GM21737 (cell line): ENCODE results near the gene NOL4L.
A peak's percentile ranks its signal among the peaks of the same experiment; 100 is the strongest.

ENCODE experiments used
- ATAC-seq: cut with Tn5 transposase; IDR thresholded peaks from one replicate; pipeline ENCODE4 v1.9.1; 2021; ENCODE audit warnings: mild to moderate bottlenecking, moderate library complexity; ENCODE audit not compliant: unreplicated experiment

NOL4L gene, protein sequence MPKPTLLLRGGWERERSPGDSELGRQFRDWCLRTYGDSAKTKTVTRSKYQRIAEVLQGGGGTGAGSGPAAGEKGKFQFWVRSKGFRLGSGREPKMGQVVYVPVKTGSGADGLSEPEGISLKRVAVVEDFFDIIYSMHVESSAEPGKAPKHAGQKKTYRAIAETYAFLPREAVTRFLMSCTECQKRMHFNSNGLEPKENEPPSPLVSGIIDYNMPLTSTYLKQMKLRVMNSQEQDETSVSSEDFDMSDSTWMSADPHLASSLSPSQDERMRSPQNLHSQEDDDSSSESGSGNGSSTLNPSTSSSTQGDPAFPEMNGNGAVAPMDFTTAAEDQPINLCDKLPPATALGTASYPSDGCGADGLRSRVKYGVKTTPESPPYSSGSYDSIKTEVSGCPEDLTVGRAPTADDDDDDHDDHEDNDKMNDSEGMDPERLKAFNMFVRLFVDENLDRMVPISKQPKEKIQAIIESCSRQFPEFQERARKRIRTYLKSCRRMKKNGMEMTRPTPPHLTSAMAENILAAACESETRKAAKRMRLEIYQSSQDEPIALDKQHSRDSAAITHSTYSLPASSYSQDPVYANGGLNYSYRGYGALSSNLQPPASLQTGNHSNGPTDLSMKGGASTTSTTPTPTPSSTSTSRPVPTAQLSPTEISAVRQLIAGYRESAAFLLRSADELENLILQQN

DNA sequence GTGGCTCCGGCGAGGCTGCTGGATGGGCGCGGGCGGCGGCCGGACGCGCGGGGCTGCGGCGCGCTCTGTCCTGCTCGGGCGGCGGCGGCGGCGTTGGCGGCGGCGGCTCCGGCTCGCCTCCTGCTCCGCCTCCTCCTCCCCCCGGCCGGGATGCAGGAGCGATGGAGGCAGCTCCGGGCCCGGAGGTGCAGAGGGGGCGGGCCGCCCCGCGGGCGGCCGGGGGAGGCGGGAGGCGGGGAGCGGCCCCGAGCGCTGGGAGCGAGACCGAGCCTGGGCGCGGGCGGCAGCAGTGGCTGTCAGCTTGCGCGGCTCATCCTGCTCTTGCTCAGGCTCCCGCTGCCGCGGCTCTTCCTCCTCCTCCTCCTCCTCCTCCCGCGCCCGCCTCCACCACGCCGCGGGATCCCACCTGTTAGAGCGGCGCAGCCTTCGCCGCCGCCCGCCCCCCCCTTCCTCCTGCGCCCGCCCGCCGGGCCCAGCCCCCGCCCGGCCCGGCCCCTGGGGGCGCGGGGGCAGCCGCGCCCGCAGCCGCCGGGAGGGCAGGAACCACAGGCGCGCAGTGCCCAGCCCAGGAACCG lies at the start of gene NOL4L:
Gene NOL4L, minus strand, starts transcription at position 323 of the 575 bp plus-strand sequence. CDS start 443 bp downstream, outside the sequence.
- ATAC-seq = no peak

DNA sequence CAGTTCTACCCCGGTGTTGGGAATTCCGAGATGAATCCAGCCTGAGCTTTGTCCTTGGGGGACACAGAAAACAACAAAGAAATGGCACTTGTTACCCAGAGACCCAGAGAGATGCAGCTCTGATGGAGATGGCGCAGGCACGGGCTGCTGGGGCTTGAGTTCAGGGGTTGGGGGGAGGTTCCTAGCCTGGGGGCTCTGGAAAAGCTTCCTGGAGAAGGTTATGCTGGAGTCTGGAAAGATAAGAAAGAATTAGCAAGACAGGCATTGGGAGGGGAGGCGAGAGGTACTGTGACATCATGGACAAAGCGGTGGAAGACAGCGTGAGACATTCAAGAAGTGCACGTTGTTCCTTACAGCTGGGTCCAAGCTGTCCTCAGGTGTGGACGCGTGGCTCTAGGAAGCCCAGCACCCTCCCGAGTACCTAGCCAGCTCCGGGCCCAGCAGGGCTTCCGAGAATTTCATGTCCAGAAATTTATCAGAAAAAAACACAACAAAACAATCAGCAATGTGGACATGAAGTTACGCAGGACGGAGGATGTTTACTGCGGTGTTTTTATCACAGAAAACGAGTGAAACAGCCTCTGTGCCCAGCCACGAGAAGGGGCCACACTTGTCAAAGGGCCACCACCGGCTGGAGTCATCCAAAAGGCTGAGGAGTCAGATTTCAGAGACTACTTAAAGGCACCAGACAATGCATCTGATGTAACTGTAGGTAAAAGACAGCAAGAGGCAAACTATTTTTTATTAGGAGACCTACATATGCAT lies 49.1 kb upstream of the NOL4L start:
- no peak for ATAC-seq

DNA sequence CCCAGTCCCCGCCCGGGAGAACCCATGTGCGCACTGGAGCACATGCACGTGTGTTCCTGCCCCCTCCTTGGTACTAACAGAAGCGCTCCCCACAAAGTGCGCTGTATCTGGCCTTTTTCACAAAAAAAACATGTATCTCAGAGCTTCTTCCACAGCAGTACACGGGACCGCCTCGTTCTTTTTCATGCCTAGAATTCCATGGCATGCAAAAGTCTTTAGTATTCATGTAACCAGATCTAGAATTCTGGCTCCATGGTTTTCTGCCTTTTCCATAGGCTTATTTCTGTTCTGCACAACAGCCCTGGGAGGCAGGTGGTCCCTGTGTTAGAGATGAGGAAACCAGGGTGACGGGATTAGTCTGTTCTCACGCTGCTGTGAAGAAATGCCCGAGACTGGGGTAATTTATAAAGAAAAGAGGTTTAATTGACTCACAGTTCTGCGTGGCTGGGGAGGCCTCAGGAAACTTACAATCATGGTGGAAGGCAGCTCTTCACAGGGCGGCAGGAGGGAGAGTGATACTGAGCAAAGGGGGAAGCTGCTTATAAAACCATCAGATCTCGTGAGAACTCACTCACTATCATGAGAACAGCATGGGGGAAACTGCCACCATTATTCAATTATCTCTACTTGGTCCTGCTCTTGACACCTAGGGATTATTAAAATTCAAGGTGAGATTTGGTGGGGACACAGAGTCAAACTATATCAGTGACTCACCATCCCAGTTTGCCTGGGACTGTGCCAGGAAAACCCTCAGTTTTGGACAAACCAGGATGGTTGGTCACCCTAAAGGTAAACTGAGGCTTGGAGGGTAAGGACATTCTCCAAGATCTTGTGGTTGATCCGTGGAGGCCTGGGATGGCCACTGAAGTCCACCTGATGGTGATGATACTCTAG lies 47.6 kb upstream of the NOL4L start:
- ATAC-seq = no peak

DNA sequence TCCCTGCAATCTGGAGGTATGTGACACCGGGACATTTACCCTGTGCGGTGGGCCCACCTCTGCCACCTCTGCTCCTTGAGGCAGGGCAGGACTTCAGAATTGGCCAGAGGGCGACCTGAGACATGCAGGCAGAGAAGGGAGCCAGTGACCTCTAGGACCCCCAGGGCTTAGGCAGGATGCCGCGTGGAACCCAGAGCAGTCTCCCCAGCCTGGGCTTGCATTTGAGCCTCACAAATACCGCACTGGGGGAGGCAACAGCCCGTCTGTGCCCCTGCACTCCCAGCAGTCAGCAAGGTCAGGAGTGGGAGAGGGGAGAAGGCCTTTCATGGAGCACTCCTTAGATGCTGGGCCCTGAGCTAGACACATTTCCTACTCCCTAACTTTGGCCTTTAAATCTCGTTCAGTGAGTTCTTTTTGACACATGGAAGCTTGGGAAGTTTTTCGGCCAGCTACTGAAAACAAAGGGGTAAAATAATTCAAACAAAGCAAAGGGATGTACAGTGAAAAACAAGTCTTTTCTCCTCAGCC lies 46.9 kb upstream of the NOL4L start:
- no peak for ATAC-seq

DNA sequence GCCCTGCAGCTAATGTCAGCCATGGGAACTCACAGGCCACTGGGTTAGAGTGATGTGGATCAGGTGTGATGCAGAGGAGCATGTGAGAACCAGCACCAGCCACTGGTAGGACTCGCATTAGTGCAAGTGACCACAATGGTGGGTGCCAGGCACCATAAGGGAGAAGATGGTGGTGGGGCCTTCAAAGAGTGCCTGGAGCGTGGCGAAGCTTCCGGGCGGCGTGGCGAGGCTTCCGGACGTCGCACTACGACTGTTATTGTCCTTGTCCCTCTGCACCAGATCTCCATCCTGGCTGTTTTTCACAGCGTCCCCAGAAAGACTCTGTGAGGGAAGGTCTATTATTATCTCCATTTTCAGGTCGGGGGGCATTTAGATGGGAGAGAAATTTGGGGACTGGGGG lies 44.7 kb upstream of the NOL4L start:
- ATAC-seq = no peak

DNA sequence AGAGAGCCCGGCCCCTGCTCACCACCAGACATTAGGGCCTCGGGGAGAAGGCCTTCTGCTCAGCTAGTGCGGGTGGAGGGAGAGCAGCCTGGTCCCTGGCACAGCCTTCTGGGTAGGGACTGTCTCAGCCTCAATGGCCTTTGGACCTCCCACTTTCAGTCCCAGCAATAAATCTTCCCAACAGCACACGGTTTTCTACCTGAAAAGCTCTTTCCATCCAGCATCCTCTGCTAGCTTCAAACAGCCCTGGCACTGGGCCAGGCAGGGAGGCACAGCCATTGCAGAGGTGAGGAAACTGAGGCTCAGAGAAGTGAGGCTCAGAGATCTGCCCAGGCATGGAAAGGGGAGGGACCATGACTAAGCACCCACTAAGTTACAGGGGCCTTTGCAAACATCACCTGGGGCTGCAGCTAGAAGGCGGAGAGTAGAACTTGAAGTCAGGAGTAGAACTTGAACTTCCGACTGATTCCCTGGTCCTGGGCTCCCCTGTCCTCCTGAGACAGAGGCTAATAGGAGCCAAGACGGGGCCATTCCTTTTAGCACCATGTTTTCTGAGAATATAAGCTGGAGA lies 43.9 kb upstream of the NOL4L start:
- no peak for ATAC-seq

DNA sequence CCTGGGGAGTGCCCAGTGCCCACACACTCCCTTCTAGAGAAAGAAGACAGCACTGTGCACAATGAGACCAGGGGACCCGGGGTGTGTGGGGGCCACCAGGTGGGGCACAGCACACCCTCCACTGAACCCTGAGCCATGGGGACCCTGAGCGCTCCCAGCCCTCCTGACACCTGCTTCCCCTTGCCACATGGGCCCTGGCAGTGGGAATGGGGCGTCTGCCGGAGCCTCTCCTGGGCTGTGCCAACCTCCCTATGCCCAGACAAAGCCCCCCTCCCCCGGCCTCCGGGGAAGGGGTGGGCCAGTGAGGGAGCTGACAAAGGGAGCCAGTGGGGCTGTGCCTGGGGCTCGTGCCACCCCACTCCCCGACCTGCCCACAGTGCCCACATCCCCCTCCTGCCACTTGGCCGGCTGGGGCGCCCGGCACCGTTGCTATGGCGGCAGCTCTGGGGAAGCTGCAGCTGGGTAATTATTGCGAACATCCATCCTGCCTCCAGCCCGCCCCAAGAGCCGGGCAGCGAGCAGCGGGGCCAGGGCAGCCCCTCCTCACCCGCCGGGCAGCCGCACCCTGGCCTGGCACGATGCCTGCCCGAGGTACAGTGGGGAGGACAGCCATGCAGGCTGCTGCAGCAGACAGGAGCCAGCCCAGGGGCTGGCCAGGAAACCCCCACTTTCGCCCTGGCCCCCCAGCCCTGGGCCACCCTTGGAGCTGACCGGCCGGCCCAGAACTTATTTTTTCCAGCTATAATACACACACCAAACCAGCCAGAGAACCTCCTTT lies 41.9 kb upstream of the NOL4L start:
- peak; percentile 15 for ATAC-seq

DNA sequence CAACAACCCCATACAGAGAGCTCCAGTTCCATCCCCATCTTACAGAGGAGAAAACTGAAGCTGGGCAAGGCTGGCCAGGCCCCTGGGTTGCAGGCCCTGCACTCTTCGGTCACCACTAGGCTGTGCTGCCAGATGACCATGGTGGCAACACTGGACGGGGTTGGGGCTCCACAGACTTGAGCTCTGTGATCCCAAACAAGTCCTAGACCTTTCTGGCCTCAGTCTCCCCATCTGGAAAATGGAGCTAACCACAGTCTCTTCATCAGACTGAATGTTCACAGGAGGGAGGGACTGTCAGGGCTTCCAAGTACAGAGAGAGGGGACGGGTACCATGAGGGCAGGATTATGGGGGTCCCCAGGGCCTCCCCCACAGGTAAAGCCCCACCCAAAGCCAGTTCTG lies 41.3 kb upstream of the NOL4L start:
- no peak for ATAC-seq

DNA sequence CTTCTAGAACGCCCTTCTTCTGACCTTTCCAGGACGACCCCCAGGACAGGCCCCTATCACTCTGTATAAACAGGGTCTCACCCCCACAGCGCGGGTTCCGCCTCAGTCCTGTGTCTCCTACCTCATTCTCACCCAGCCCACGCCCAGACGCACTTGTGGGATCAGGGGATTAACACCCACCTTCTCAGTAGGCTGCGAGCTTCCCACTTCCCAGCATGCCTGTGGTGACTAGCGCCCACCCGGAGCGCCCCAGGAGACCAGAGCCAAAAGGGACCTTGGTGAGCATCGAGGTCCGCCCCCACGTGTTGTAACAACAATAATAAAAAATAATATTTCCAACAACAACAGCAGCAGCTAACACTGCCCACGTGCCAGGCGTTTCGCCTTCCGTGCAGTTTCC lies 40.9 kb upstream of the NOL4L start:
- no peak for ATAC-seq

DNA sequence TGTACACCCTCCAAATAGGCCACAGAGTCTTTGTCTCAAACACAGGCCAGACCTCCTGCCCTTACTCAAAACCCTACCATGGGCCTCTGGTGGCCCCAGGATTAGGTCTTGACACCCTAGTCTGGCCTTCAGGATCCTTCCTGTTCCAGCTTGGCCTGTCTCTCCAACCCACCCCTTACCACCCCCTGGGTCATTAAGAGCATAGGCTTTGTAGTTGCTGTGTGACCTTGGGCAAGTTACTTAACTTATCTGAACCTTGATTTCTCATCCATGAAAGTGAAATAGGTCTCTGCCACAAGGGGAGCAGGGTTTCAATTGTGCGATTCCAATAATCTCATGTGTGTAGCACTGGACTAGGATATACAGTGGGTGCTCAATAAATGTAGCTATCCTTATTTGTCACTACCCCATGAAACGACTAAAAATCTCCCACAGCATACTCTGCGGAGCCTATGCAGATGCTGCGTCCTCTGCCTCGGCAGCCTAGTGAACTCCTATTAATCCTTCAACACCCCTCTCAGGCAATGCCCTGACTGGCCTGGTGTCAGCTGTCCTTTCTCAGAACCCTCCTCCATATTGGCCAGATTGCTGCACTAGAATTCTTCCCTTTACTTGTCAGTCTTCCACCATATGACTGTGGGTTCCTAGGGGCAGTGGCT lies 39.7 kb upstream of the NOL4L start:
- ATAC-seq = no peak

DNA sequence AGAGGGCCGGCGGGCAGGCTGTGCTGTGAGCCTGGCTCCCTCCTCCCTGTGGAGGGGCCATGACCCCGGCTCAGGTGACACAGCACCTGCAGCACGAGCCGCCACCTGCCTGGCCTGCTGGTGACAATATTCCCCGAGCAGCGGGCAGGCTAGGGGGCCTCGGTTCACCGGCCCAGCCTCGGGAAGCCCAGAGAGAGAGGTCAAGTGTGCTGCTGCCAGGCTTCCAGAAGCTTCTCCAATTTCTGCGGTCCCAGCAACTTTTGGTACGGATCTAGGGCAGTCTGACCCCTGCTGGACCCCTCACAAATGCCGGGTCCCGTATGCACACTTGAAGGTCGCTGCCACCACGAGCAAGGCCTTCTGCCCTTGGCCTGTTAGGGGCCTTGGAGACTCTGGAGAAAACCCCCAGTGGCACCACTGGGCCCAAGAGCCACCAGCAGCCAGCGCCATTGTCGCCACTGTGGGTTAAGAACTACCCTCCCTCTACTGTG lies 38.6 kb upstream of the NOL4L start:
- no peak for ATAC-seq

DNA sequence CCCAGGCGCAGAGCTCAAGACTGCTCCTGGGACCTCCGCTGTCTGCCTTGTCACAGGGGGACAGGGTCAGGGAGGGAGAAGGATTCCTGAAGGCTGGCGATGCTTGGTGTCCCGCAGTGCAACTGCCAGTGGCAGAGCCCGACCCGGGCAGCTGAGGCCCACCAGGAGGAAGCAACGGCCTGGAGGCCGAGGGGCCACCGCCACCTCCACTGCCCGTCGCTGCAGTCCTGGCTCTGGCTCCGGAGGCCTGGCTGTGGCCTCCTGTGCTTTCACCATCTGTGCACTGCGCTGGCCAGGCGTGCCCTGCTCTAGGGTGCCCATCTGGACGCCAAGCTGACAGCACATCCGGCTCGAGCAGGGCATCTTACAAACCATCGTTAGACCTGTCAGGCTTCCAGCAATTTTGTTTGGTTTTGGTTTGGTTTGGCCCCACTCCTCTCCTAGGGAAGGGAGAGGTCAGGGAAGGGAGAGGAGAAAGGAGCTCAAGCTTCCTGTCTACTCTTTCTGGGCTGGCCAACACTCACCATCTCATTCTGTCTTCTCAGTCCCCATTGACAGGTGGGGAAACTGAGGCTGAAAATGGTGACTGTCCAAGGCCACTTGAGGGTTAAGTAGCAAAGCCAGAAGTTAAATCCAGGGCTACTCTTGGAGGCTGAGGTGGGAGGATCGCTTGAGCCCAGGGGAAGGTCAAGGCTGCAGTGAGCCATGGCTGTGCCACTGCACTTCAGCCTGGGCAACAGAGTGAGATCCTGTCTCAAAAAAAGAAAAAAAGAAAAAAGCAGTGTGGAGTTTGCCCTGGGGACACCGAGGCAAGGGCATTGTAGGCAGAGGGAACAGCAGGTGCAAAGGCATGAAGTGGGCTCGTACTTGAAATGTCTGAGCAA lies 37.7 kb upstream of the NOL4L start:
- ATAC-seq = no peak

DNA sequence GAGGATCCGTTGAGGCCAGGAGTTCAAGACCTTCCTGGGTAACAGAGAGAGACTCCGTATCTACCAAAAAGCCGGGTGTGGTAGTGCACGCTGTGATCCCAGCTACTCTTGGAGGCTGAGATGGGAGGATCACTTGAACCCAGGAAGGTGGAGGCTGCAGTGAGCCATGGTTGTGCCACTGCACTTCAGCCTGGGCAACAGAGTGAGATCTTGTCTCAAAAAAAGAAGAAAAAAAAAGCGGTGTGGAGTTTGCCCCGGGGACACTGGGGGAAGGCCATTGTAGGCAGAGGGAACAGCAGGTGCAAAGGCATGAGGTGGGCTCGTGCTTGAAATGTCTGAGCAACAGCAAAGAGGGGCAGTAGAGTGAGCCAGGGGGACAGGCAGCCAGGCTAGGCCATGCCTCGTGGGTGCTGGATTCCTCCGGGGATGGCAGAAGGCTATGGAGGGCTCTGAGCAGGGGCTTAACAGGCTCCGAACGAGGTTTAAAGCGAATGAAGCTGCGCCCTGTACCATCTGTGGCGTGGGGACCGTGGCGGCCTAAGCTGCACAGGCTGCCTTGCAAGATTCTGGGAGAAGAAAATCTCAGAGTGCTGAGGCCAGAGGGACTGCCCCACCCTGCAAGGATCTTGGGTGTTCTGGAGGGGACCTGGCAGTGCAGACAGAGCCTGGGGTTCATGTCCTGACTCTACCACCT lies 36.9 kb upstream of the NOL4L start:
- no peak for ATAC-seq

DNA sequence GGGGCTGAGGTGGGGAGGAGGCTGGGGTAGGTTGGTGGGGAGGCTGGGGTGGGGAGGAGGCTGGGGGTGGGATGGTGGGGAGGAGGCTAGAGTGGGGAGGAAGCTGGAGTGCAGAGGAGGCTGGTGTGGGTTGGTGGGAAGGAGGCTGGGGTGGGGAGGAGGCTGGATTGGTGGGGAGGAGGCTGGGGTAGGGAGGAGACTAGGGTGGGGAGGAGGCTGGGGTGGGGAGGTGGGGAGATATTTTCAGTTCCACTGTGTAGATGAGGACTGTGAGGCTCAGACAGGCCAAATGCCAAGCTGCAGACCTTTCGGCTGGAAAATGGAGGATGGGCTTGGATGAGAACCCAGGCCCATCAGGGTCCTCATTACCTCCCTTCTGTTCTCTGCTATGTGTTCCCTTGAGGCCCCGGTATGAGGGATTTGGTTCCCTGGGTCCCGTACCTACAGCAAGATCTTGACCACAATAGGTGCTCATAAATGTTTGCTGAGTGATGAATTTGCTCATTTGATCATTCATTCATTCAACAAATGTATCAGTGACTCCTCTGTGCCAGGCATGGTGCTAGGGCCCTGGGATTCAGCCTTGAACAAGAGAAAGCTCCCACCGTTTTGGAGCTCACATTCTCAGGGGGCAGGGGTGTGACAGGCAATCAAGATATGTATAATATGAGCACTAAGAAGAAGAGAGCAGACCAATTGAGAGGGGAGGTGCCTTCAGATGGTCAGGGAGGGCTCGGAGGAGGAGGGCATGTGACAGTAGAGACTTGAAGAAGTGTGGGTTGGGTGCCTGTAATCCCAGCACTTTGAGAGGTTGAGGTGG lies 36.1 kb upstream of the NOL4L start:
- no peak for ATAC-seq

DNA sequence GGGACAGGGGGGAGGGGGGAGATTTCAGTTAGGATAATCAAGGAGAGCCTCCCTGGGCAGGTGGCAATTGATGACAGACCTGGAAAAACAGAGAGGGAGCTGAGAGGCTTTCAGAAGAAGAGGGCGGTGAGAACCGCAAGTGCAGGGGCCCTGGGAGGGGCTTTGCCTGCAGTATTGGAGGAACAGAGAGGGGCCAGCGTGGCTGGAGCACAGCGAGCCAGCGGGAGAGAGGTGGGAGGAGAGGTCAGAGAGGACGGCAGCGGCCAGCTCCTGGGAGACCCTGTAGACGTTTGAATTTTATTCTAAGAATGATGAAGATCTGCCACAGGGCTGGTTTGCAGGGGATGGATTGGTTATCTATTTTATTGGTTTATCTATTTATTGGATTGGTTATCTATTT lies 34.5 kb upstream of the NOL4L start:
- ATAC-seq = no peak

DNA sequence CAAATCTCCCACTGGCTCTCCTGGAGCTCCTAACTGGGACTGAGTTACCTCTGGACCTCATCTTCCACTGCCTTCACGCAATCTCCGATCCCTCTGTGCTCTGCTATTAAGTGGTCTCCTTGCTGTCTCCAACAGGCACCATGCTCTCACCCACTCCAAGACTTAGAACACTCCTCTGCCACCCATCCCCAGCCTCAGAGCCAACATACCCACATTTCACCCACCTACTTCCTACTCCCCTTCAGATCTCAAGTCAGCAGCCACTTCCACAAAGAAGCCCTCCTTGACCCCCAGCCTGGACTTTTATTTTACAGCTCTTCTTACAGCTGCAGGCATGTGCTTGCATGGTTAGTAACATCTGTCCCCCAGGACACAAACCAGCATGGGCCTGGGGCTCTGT lies 29.6 kb upstream of the NOL4L start:
- no peak for ATAC-seq
